HepG2 (cell line): ENCODE results near the gene TBL3. TPM values are rescaled to one million over a fixed set of nuclear protein-coding genes. Genes with fewer than 3 reads are reported as not detected.

Experiments
- ARNT ChIP-seq: fragments of 450-650 bp; IDR thresholded peaks from 2 replicates; pipeline ENCODE4 v1.6.1; 2017
- GRHL1 ChIP-seq: sonication (generic); formaldehyde crosslinking; conservative IDR thresholded peaks from 2 replicates; pipeline ENCODE4 v1.8.0; 2022; ENCODE audit warnings: missing genetic modification reagents
- HINFP ChIP-seq: sonication (generic); formaldehyde crosslinking; IDR thresholded peaks from 2 replicates; pipeline ENCODE4 v1.4.0; 2020; ENCODE audit warnings: low read depth, mild to moderate bottlenecking, missing genetic modification reagents
- JUNB ChIP-seq: sonication (generic); formaldehyde crosslinking; IDR thresholded peaks from 2 replicates; pipeline ENCODE4 v1.8.0; 2022; ENCODE audit warnings: missing genetic modification reagents, mild to moderate bottlenecking, borderline replicate concordance
- KAT7 ChIP-seq: IDR thresholded peaks from 2 replicates; pipeline ENCODE4 v1.6.1; 2018; ENCODE audit warnings: borderline replicate concordance, missing compliant biosample characterization
- MED13 ChIP-seq: sonication (generic); formaldehyde crosslinking; IDR thresholded peaks from 2 replicates; pipeline ENCODE4 v1.5.0; 2020; ENCODE audit warnings: missing genetic modification reagents
- SP5 ChIP-seq: IDR thresholded peaks from 2 replicates; pipeline ENCODE4 v1.6.1; 2016; ENCODE audit warnings: low read depth, borderline replicate concordance
- SRF ChIP-seq: IDR thresholded peaks from 2 replicates; pipeline ENCODE4 v1.6.1; 2011; ENCODE audit warnings: mild to moderate bottlenecking, low read depth, low read length, moderate library complexity
- ZKSCAN1 ChIP-seq: fragments of 150-350 bp; IDR thresholded peaks from 2 replicates; pipeline ENCODE4 v1.6.1; 2014; ENCODE audit warnings: low read length
- ZMAT3 ChIP-seq: sonication (generic); formaldehyde crosslinking; conservative IDR thresholded peaks from 2 replicates; pipeline ENCODE4 v1.7.0; 2021; ENCODE audit warnings: missing genetic modification reagents
- ZNF674 ChIP-seq: sonication (generic); formaldehyde crosslinking; IDR thresholded peaks from 2 replicates; pipeline ENCODE4 v1.5.0; 2020; ENCODE audit warnings: low read depth, mild to moderate bottlenecking, missing genetic modification reagents
- polyA plus RNA-seq, 8 experiments: library from polyadenylated mRNA; depleted of rRNA in 3 of 8; stranded (reverse) in 7 of 8; unstranded in 1 of 8; fragments of >200 nt; fragmentation: Illumina TruSeq in 4 of 8; extraction: Trizol in 4 of 8; gene quantifications; 2 replicates each; pipeline versions ENCODE4 v1.2.1 to v1.2.3, GENCODE V29; 2011 to 2016; ENCODE audit warnings: low read depth in 4 of 8, missing spikeins in 1 of 8, mixed read lengths in 1 of 8; ENCODE audit not compliant: insufficient read depth in 1 of 8
- total RNA-seq, 5 experiments: library from RNA; depleted of rRNA; stranded (reverse); fragments of >200 nt; fragmentation: Illumina TruSeq; extraction: Trizol; gene quantifications; 2 replicates each; pipeline ENCODE4 v1.2.3, GENCODE V29; 2016; ENCODE audit warnings: low read depth in 1 of 5
- TF ChIP-seq, protein P1 (sequence below): sonication (generic); formaldehyde crosslinking; IDR thresholded peaks from 2 replicates; pipeline ENCODE4 v1.4.0; 2020; ENCODE audit warnings: mild to moderate bottlenecking, missing genetic modification reagents, borderline replicate concordance
- TF ChIP-seq, protein P2 (sequence below): IDR thresholded peaks from 2 replicates; pipeline ENCODE4 v1.4.0; 2020; ENCODE audit warnings: mild to moderate bottlenecking, missing genetic modification reagents
- TF ChIP-seq, protein P3 (sequence below): sonication (generic); formaldehyde crosslinking; IDR thresholded peaks from 2 replicates; pipeline ENCODE4 v1.5.0; 2020; ENCODE audit warnings: mild to moderate bottlenecking, missing genetic modification reagents

TBL3 gene
- total and polyA plus RNA-seq, 2 of the 13 experiments (the other 11 are each of a cell fraction or from before 2014, with no cell fraction given): 16.8 to 38.0 TPM

DNA sequence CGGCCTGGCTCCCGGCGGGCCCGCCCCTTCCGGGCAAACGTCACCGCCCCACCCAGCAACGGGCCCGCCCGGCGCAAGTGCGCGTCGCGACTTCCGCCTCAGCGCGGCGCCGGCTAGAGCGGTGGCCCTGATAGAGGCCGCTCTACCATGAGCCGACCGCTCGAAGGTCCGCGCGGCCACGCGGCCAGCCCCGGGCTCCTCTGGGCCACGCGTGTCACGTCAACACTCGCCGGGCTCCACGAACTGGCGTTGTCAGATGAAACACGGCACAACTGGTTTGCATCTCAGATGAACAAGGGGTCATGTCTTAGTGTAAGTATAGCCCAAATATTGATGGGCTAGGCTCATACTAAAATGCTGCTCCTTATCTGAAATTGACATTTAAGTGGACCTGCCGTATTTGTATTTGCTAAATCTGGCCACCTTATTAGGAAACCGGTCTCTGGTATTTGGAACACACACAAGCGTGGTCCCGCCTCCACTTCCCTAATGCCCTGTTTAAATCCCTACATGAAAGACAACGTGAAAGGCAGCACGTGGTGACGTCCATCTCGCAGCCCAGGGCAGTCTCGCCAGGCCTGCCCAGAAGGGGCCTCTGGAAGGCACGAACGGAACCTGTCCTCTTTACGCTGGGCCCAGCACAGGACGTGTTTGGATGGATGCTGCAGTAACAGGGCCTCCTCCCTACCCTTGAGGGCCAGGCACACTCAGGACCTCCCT is 38.1 kb downstream of the TBL3 start, which contains the start of gene ZNF598 (continued):
- TF ChIP-seq, protein P1, sequence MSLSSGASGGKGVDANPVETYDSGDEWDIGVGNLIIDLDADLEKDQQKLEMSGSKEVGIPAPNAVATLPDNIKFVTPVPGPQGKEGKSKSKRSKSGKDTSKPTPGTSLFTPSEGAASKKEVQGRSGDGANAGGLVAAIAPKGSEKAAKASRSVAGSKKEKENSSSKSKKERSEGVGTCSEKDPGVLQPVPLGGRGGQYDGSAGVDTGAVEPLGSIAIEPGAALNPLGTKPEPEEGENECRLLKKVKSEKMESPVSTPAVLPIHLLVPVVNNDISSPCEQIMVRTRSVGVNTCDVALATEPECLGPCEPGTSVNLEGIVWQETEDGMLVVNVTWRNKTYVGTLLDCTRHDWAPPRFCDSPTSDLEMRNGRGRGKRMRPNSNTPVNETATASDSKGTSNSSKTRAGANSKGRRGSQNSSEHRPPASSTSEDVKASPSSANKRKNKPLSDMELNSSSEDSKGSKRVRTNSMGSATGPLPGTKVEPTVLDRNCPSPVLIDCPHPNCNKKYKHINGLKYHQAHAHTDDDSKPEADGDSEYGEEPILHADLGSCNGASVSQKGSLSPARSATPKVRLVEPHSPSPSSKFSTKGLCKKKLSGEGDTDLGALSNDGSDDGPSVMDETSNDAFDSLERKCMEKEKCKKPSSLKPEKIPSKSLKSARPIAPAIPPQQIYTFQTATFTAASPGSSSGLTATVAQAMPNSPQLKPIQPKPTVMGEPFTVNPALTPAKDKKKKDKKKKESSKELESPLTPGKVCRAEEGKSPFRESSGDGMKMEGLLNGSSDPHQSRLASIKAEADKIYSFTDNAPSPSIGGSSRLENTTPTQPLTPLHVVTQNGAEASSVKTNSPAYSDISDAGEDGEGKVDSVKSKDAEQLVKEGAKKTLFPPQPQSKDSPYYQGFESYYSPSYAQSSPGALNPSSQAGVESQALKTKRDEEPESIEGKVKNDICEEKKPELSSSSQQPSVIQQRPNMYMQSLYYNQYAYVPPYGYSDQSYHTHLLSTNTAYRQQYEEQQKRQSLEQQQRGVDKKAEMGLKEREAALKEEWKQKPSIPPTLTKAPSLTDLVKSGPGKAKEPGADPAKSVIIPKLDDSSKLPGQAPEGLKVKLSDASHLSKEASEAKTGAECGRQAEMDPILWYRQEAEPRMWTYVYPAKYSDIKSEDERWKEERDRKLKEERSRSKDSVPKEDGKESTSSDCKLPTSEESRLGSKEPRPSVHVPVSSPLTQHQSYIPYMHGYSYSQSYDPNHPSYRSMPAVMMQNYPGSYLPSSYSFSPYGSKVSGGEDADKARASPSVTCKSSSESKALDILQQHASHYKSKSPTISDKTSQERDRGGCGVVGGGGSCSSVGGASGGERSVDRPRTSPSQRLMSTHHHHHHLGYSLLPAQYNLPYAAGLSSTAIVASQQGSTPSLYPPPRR (CRISPR knock-in tag): no peak
- TF ChIP-seq, protein P2, sequence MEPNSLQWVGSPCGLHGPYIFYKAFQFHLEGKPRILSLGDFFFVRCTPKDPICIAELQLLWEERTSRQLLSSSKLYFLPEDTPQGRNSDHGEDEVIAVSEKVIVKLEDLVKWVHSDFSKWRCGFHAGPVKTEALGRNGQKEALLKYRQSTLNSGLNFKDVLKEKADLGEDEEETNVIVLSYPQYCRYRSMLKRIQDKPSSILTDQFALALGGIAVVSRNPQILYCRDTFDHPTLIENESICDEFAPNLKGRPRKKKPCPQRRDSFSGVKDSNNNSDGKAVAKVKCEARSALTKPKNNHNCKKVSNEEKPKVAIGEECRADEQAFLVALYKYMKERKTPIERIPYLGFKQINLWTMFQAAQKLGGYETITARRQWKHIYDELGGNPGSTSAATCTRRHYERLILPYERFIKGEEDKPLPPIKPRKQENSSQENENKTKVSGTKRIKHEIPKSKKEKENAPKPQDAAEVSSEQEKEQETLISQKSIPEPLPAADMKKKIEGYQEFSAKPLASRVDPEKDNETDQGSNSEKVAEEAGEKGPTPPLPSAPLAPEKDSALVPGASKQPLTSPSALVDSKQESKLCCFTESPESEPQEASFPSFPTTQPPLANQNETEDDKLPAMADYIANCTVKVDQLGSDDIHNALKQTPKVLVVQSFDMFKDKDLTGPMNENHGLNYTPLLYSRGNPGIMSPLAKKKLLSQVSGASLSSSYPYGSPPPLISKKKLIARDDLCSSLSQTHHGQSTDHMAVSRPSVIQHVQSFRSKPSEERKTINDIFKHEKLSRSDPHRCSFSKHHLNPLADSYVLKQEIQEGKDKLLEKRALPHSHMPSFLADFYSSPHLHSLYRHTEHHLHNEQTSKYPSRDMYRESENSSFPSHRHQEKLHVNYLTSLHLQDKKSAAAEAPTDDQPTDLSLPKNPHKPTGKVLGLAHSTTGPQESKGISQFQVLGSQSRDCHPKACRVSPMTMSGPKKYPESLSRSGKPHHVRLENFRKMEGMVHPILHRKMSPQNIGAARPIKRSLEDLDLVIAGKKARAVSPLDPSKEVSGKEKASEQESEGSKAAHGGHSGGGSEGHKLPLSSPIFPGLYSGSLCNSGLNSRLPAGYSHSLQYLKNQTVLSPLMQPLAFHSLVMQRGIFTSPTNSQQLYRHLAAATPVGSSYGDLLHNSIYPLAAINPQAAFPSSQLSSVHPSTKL (CRISPR knock-in tag): peak; percentile 37; the same call in 1 of the 2 replicates
- no peak for TF ChIP-seq JUNB (CRISPR knock-in tag)
- TF ChIP-seq SP5 (CRISPR knock-in tag): peak; percentile 34; the same call in 1 of the 2 replicates
- TF ChIP-seq, protein P3, sequence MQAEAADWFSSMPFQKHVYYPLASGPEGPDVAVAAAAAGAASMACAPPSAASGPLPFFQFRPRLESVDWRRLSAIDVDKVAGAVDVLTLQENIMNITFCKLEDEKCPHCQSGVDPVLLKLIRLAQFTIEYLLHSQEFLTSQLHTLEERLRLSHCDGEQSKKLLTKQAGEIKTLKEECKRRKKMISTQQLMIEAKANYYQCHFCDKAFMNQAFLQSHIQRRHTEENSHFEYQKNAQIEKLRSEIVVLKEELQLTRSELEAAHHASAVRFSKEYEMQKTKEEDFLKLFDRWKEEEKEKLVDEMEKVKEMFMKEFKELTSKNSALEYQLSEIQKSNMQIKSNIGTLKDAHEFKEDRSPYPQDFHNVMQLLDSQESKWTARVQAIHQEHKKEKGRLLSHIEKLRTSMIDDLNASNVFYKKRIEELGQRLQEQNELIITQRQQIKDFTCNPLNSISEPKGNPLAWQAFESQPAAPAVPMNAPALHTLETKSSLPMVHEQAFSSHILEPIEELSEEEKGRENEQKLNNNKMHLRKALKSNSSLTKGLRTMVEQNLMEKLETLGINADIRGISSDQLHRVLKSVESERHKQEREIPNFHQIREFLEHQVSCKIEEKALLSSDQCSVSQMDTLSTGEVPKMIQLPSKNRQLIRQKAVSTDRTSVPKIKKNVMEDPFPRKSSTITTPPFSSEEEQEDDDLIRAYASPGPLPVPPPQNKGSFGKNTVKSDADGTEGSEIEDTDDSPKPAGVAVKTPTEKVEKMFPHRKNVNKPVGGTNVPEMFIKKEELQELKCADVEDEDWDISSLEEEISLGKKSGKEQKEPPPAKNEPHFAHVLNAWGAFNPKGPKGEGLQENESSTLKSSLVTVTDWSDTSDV: peak; percentile 30
- TF ChIP-seq KAT7 (CRISPR knock-in tag): peak; percentile 84
- no peak for TF ChIP-seq ARNT
- 0 out of 2 replicates have a peak, but pooled peaks have one; percentile 35 for TF ChIP-seq ZMAT3 (CRISPR knock-in tag)
- no peak for TF ChIP-seq MED13 (CRISPR knock-in tag)
- TF ChIP-seq ZNF674 (CRISPR knock-in tag): no peak
- peak; percentile 64; the same call in 1 of the 2 replicates for TF ChIP-seq HINFP (CRISPR knock-in tag)
- 0 out of 2 replicates have a peak, but pooled peaks have one; percentile 24 for TF ChIP-seq SRF
- no peak for TF ChIP-seq ZKSCAN1
- TF ChIP-seq GRHL1 (CRISPR knock-in tag): no peak
